CD14-positive monocyte (primary cell): ENCODE data around the gene AATK. TPM values are rescaled to one million over a fixed set of nuclear protein-coding genes. Genes with fewer than 3 reads are reported as not detected.

Source experiments
- DNase-seq, 3 donors: peaks; one replicate each; pipeline ENCODE4 v3.0.0-alpha.2; 2011 to 2022
- H2AFZ ChIP-seq: 2 replicates; pipeline ENCODE4 v1.6.0; 2012; ENCODE audit warnings: mild to moderate bottlenecking, low read depth, low read length, inconsistent platforms; ENCODE audit not compliant: insufficient read depth, poor library complexity, severe bottlenecking
- H3K27ac ChIP-seq, 2 donors: 1 replicate in 1 of 2; 2 replicates in 1 of 2; pipeline ENCODE4 v1.5.1; 2012 to 2013; ENCODE audit warnings: low read length in 2 of 2, control low read depth in 1 of 2, inconsistent platforms in 1 of 2, low read depth in 1 of 2, mild to moderate bottlenecking in 1 of 2
- H3K27me3 ChIP-seq, 2 donors: one replicate each; pipeline versions ENCODE4 v1.6.0 to v1.6.1; 2011 to 2013; ENCODE audit warnings: low read length in 2 of 2; ENCODE audit not compliant: control insufficient read depth in 2 of 2, insufficient read depth in 2 of 2
- H3K36me3 ChIP-seq, 2 donors: replicated peaks in 1 of 2; 1 replicate in 1 of 2; 2 replicates in 1 of 2; pipeline versions ENCODE4 v1.5.1 to v1.6.1; 2012 to 2013; ENCODE audit warnings: low read length in 2 of 2, control low read depth in 1 of 2, inconsistent platforms in 1 of 2, mild to moderate bottlenecking in 1 of 2; ENCODE audit not compliant: insufficient read depth in 2 of 2, control insufficient read depth in 1 of 2
- H3K4me1 ChIP-seq, 2 donors: 1 replicate in 1 of 2; 2 replicates in 1 of 2; pipeline versions ENCODE4 v1.5.1 to v1.6.1; 2012 to 2013; ENCODE audit warnings: low read length in 2 of 2, control low read depth in 1 of 2, inconsistent platforms in 1 of 2, mild to moderate bottlenecking in 1 of 2, moderate library complexity in 1 of 2; ENCODE audit not compliant: insufficient read depth in 2 of 2, control insufficient read depth in 1 of 2
- H3K4me2 ChIP-seq: replicated peaks from 2 replicates; pipeline ENCODE3; 2012; ENCODE audit warnings: low read length, moderate library complexity, mild to moderate bottlenecking; ENCODE audit not compliant: poor library complexity, severe bottlenecking; ENCODE audit errors: extremely low read depth
- H3K4me3 ChIP-seq, 3 experiments: fragments of 200-600 bp in 1 of 3; sonication (generic) in 1 of 3; replicated peaks in 1 of 3; 1 replicate in 2 of 3; 2 replicates in 1 of 3; pipeline ENCODE4 v1.5.1; 2011 to 2013; ENCODE audit warnings: low read length in 3 of 3, mild to moderate bottlenecking in 3 of 3, control low read depth in 2 of 3, low read depth in 2 of 3, inconsistent platforms in 1 of 3, moderate library complexity in 1 of 3
- H3K79me2 ChIP-seq: 2 replicates; pipeline ENCODE4 v1.6.0; 2012; ENCODE audit warnings: mild to moderate bottlenecking, control low read depth, inconsistent platforms, low read length, moderate library complexity; ENCODE audit not compliant: insufficient read depth
- H3K9ac ChIP-seq: 2 replicates; pipeline ENCODE4 v1.6.0; 2017; ENCODE audit warnings: low read length, mild to moderate bottlenecking; ENCODE audit not compliant: insufficient read depth, poor library complexity, severe bottlenecking
- H3K9me3 ChIP-seq, 2 donors: replicated peaks in 1 of 2; 1 replicate in 1 of 2; 2 replicates in 1 of 2; pipeline versions ENCODE4 v1.5.1 to v1.6.1; 2012 to 2013; ENCODE audit warnings: low read length in 2 of 2, control low read depth in 1 of 2; ENCODE audit not compliant: control insufficient read depth in 1 of 2, insufficient read depth in 1 of 2
- H4K20me1 ChIP-seq: 2 replicates; pipeline ENCODE4 v1.6.0; 2012; ENCODE audit warnings: mild to moderate bottlenecking, low read length, control low read depth, moderate library complexity; ENCODE audit not compliant: insufficient read depth
- H3K27ac Mint-ChIP-seq, 7 donors: one replicate each; pipeline ENCODE4 v1.8.0; 2020; ENCODE audit warnings: mild to moderate bottlenecking in 7 of 7, mixed read lengths in 7 of 7, moderate library complexity in 6 of 7, inconsistent platforms in 2 of 7
- H3K27me3 Mint-ChIP-seq, 3 donors: one replicate each; pipeline ENCODE4 v1.8.0; 2021 to 2022; ENCODE audit warnings: low read depth in 3 of 3, mild to moderate bottlenecking in 3 of 3, mixed read lengths in 3 of 3, moderate library complexity in 3 of 3, inconsistent platforms in 1 of 3
- H3K36me3 Mint-ChIP-seq, 2 donors: one replicate each; pipeline ENCODE4 v1.8.0; 2020; ENCODE audit warnings: mixed read lengths in 2 of 2, inconsistent platforms in 1 of 2, mild to moderate bottlenecking in 1 of 2
- H3K4me1 Mint-ChIP-seq: one replicate; pipeline ENCODE4 v1.8.0; 2020; ENCODE audit warnings: mild to moderate bottlenecking, mixed read lengths
- H3K4me3 Mint-ChIP-seq, 2 donors: one replicate each; pipeline ENCODE4 v1.8.0; 2020; ENCODE audit warnings: mild to moderate bottlenecking in 2 of 2, mixed read lengths in 2 of 2, moderate library complexity in 1 of 2
- H3K9me3 Mint-ChIP-seq, 7 donors: one replicate each; pipeline ENCODE4 v1.8.0; 2020 to 2022; ENCODE audit warnings: mixed read lengths in 7 of 7, mild to moderate bottlenecking in 6 of 7, moderate library complexity in 6 of 7, inconsistent platforms in 2 of 7
- CTCF ChIP-seq: fragments of 200-600 bp; IDR thresholded peaks from one replicate; pipeline ENCODE4 v1.8.0; 2022; ENCODE audit warnings: antibody characterized with exemption, mild to moderate bottlenecking
- WGBS: methylation state at CpG from one replicate; pipeline ENCODE4 v1.1.5; 2013; ENCODE audit warnings: missing lambda C conversion rate; ENCODE audit not compliant: insufficient coverage; 5-methylcytosine and 5-hydroxymethylcytosine counted together
- intact Hi-C, 2 donors: fragments of 100-400 bp; cut with micrococcal nuclease; formaldehyde crosslinking; loops; one replicate each; pipeline versions ENCODE4 v1.15.0 to v1.15.1; 2023
- polyA plus RNA-seq, 3 donors: library from polyadenylated mRNA; depleted of rRNA in 1 of 3; unstranded in 2 of 3; stranded (reverse) in 1 of 3; fragments of 300-500 nt in 2 of 3; fragments of >200 nt in 1 of 3; fragmentation: Illumina TruSeq in 2 of 3; gene quantifications; 1 replicate in 2 of 3; 2 replicates in 1 of 3; pipeline ENCODE4 v1.2.3, GENCODE V29; 2012 to 2021

Gene AATK
- polyA plus RNA-seq, 3 donors: 0.93 to 15.3 (median 2.0) TPM

DNA sequence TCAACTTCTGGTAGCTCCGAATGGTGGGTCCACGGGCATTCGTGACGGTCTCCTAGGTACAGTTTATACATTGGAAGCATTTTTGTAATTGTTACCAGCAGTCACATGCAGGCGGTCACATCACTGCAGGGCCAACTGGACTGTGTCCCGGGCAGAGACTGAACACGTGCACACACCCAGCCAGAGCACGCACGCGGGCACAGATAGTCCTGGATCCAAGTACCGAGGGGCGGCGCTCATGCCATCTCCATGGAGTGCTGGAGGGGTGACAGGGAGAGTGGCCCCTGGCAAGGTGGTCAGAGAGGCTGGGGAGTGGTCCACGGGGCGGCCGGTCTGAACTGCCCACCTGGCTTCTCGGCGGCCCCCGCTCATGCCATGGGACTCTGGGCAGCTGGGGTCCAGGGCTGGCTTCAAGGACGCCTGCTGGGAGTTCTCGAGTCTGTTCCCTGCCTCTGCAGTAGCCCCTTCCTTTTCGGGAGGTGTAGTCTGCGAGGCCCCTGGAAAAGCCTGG, 96.8 kb downstream of the AATK start:
- H3K79me2 ChIP-seq: no peaks in the 10 kb centered on the region
- H2AFZ ChIP-seq: no peak overlapping the region
- no peak overlapping the region for H3K4me3 Mint-ChIP-seq
- TF ChIP-seq CTCF: no peak
- H3K9me3 ChIP-seq: no peaks in the 10 kb centered on the region
- intact Hi-C loops: no loop called here
- H3K4me2 ChIP-seq: no peak overlapping the region
- H3K36me3 Mint-ChIP-seq: no peaks in the 10 kb centered on the region
- no peaks in the 10 kb centered on the region for H3K36me3 ChIP-seq
- no peak overlapping the region for H3K27ac Mint-ChIP-seq
- no peaks in the 10 kb centered on the region for H3K27me3 ChIP-seq
- no peak overlapping the region for H3K4me3 ChIP-seq
- peaks cover 0 to 6% (median 4%) of the 10 kb centered on the region in 3 donors for H3K27me3 Mint-ChIP-seq
- H3K4me1 ChIP-seq: no peaks in the 10 kb centered on the region
- peaks cover 0 to 2% (median 0%) of the 10 kb centered on the region in 7 donors for H3K9me3 Mint-ChIP-seq
- WGBS: 97% methylated on average over 23 of the region's 23 CpGs
- H4K20me1 ChIP-seq: no peaks in the 10 kb centered on the region
- peaks cover 5% of the 10 kb centered on the region for H3K4me1 Mint-ChIP-seq
- DNase-seq: no peak
- H3K9ac ChIP-seq: no peak overlapping the region
- H3K27ac ChIP-seq: no peak overlapping the region

DNA sequence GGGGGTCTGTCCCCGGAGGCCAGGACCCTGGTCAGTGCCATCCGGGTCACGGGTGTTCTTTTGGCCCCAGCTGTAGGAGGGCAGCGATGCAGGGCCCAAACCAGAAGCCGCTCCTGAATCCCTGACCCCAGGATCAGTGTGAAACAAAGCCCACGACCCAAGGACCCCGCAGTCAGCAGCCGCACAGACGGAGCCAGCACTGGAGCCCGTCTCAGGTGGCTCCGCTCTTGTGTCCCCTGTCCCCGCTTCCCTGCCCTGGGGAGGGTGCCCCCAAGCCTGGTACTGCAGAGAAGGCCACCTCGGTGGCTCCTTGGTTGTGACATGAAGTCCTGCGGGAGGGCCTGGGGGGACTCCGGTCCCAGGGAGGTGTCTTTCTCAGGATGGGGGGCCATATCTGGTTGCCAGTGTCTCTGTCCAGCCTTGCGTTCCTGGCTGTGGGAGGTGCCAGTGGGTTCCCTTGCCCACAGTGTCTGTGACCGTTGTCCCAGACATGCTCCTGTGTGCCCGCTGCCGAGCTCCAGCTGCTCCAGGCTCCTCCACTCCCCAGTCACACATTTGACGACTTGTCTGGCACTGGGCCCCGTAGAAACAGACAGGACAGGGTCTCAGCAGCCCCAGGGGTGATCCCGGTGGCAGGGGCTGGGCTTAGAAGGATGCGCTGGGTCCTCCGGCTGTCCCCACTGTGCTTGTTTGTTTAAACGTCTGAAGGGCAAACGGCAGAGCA, 97.4 kb downstream of the AATK start:
- no peak overlapping the region for H3K27ac ChIP-seq
- intact Hi-C loops: no loop called here
- Mint-ChIP-seq H3K27me3 (peaks cover under 1 to 6% (median 2%) of the 10 kb centered on the region in 3 donors), H3K9me3 (peaks cover 0 to 2% (median 0%) of the 10 kb centered on the region in 7 donors), H3K4me3 (no peak overlapping the region), H3K4me1 (peaks cover 2% of the 10 kb centered on the region), H3K36me3 (peaks cover under 1 to 1% of the 10 kb centered on the region in 2 donors), H3K27ac (no peak overlapping the region)
- DNase-seq: no peak
- no peaks in the 10 kb centered on the region for H3K4me1 ChIP-seq
- 95% methylated on average over 25 of the region's 26 CpGs for WGBS
- no peaks in the 10 kb centered on the region for H3K9me3 ChIP-seq
- no peak overlapping the region for H3K4me3 ChIP-seq
- no peak overlapping the region for H2AFZ ChIP-seq
- no peak overlapping the region for H3K4me2 ChIP-seq
- H3K36me3 ChIP-seq: no peaks in the 10 kb centered on the region
- no peaks in the 10 kb centered on the region for H4K20me1 ChIP-seq
- no peaks in the 10 kb centered on the region for H3K79me2 ChIP-seq
- H3K9ac ChIP-seq: no peak overlapping the region
- no peak for TF ChIP-seq CTCF
- no peaks in the 10 kb centered on the region for H3K27me3 ChIP-seq
